RPMI8226 (cell line): ENCODE measurements around the gene SRGAP3.

Experiments used
- DNase-seq: peaks from one replicate; pipeline ENCODE4 v3.0.0-alpha.2; 2015

SRGAP3 gene

DNA sequence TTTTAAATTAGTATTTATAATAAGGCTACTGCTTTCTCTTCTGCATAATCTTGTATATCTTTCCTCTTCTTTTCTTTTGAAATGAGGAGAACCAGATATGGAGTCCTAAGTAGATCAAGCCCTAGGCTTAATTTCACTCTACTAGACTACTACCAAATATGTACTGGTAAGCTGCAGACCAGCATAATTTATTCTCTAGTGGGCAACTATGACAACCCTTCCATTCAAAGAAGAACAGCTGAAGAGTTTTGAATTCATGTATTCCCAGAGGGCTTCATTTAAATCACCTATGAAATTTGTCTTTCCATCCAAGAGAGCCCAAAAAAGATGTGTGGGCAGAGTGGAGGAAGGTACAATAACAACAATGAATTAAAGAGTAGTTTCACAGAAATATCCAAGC, 296.1 kb downstream of the SRGAP3 start:
- no peak for DNase-seq

- no peak for DNase-seq
Measured at GRCh38 chr3:8952130-8952529, 297.3 kb downstream of the SRGAP3 start.

DNA sequence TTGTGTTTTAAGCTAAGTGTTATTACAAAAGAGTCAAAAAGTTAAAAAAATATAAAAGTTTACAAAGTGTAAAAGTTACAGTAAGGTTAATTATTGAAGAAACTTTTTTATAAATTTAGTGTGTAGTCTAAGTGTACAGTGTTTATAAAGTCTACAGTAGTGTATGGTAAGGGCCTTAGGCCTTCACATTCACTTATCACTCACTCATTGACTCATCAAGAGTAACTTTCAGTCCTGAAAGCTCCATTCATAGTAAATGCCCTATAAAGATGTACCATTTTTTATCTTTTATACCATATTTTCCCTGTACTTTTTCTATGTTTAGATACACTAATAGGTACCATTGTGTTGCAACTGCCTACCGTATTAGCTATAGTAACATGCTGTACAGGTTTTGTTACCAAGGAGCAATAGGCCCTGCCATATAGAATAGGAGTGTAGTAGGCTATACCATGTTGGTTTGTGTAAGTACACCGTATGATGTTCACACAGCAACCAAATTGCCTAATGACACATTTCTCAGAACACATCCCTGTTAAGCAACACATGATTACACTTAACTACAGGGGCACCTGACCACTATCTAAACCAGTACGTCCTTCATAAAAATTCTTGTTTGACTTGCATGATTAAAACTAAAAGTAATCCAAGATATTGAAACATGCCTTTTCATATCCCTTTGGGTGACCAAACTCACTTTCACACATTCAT, 303.4 kb downstream of the SRGAP3 start:
- DNase-seq: no peak

- no peak for DNase-seq
Measured at GRCh38 chr3:8942746-8943488, 306.5 kb downstream of the SRGAP3 start.

DNA sequence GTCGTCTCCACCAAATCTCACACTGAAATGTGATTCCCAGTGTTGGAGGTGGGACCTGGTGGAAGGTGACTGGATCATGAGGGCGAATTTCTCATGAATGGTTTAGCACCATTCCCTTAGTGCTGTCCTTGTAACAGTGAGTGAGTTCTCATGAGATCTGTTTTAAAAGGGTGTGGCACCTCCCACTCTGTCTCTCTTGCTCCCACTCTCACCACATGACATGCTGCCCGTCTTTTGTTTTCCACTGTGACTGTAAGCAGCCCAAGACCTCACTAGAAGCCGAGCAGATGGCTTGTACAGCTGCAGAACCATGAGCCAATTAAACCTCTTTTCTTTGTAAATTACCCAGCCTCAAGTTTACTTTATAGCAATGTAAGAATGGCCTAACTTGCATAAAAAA, 307.3 kb downstream of the SRGAP3 start:
- DNase-seq: no peak

- DNase-seq: no peak
Measured at GRCh38 chr3:8938021-8938420, 311.4 kb downstream of the SRGAP3 start.

DNA sequence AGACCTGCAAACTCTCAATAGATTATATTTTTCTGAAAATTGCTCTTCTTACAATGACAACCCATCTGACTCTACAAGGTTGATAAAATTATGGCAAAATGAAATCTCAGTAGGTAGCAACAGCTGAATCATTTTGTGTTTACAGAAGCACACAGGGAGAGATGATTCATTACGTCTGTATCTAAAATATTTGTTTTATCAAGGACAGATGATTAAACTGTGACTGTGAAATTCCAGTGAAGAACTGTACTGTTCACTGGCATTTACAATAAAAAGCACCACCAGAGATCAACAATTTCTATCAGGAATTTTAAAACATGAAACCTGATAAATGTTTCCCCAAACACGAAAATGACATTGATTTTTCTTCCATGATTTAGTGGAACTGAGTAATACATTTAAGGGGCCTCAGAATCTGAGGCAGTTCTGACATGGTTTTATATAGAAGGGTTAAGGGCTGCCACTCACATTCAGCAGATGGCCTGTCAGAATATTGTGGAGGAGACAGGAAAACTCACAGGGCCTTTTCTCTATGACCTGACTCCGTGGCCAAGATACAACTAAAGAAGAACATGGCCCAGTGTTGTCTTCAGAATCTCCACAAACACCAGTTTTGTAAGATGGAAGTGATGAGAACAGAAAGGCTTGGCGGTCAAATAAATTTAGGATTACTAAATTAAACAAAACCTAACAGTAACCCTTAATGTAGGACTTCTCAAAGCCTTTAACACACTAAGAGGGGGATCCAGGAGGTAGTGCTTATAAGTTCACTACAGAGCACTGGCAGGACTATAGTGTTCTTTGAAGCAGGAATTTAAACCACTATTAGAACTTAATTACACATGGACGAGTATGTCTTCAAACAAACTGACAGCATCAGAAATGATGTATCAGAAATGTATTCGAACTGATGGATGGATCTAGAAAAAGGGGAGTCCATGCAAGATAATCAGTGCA, 312.1 kb downstream of the SRGAP3 start:
- DNase-seq: no peak

DNA sequence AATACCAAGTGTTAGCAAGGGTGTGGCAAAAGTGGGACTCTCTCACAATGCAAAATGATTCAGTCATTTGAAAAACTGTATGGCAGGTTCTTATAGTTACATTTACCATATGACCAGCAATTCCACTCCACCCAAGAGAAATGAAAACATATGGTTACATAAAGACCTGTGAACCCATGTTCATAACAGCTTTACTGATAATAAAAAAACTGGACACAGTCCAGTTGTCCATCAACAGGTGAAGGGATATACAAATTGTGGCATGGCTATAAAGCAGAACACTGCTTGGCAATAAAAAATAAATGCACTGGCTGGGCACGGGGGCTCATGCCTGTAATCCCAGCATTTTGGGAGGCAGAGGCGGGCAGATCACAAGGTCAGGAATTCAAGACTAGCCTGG, 316.9 kb downstream of the SRGAP3 start:
- DNase-seq: no peak

DNA sequence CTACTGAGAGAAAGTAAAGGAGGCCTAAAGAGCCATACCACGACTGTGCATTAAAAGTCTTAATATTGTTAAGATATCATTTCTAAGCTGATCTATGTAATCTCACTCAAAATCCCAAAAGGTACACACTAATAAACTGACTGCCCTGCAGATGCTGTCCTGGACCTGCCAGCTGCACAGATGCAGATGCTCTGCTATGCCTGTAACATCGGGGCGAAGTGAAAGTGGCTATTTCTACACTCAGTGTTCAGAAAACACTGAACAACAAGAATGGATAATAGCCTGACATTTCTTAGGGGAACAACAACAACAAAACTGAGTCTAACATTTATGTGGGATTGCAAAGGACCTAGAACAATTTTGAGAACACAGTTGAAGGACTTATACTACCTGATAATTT, 318.1 kb downstream of the SRGAP3 start:
- no peak for DNase-seq
